Measurements from ENCODE around the gene ENTPD2.

ENTPD2 gene

DNA sequence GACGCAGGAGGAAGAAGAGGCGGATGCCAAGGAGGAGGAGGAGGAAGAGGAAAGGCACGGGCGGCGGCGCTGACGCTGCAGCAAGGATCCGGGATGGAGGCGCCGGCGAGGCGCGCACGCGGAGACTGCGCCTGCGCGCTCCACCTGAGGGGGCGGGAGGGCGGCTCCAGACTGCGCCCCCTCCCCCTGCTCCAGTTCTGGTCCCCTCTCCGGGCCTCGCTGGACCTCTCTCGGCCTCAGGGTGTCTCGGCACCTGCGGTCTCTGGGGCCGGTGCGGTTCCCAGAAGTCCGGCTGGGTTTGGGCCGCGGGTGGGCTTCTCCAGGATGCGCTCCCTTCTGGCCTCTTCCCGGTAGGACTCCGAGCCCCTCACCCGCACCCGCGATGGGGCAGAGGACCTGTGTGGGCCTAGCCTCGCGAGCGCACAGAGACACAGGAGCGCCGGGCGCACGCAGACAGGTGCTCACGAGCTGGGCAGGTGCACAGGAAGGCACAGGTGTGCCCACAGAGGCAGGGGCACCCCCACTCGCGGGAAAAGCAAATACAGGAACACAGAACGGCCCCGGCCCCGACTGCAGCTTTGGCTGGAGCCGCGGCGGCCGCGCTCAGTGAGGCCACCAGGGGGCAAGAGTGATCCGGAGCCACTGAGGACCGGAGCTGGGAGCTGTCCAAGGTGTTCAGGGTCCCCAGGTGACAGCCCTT lies 7.6 kb downstream of the ENTPD2 start, which contains the start of gene NPDC1:
NPDC1 (minus strand) TSS at position 90 of the 700 bp plus-strand sequence. CDS start 188 bp downstream, outside the sequence.
- H3K4me3 ChIP-seq (ENCODE audit: low read depth, low read length): peak within 1 kb of the TSS; percentile 63
- no peaks in the 10 kb centered on the region for H3K4me1 ChIP-seq (ENCODE audit: control insufficient read depth, insufficient read depth, low read length)
- H3K9ac ChIP-seq (ENCODE audit: low read depth, low read length): no peak within 1 kb of the TSS
- H3K36me3 ChIP-seq (ENCODE audit: control insufficient read depth, insufficient read depth, low read length): peaks cover 3% of the 10 kb centered on the region
- no peaks in the 10 kb centered on the region for H3K9me3 ChIP-seq (ENCODE audit: control insufficient read depth, insufficient read depth, low read length)
- peaks cover 30% of the 10 kb centered on the region for H3K27me3 ChIP-seq (ENCODE audit: control insufficient read depth, insufficient read depth, low read length)

DNA sequence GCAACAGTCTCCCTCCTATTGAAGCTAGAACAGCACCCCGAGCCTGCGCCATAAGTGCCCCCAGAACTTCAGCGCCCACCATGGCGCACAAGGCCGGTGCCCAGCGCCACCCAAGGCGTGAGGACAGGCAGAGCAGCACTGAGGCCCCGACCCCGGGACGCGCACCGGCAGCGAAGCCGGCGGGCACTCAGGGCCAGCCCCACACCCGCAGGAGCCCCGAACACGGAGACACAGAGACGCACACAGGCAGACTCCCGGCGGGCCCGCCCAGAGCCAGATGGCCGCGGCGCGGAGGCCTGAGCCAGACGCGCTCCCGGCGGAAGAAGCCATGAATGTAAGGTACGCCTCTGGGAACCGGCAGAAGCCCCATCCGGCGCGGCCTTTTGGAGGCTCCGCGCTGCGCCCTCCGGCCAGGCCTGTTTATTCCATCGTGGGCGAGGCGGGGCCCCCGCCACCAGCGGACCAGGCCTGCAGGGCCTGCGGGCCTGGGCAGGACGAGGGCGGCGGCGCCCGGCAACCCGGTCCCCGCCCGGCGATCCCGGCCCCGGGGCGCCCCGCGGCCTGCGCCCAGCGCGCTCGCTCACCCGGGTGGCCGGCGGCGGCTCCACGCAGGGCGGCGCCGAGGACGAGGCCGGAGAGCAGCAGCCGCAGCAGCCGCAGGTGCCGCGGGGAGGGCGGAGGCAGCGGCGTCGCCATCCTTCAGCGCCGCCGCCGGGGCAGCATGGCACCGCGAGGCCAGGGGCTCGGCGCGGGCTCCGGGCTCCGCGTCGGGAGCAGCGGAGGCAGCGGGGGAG lies 8.4 kb downstream of the ENTPD2 start:
- H3K9me3 ChIP-seq (ENCODE audit: control insufficient read depth, insufficient read depth, low read length): no peaks in the 10 kb centered on the region
- no peaks in the 10 kb centered on the region for H3K4me1 ChIP-seq (ENCODE audit: control insufficient read depth, insufficient read depth, low read length)
- H3K36me3 ChIP-seq (ENCODE audit: control insufficient read depth, insufficient read depth, low read length): peaks cover 3% of the 10 kb centered on the region
- peak overlapping the region; percentile 63 for H3K4me3 ChIP-seq (ENCODE audit: low read depth, low read length)
- H3K27me3 ChIP-seq (ENCODE audit: control insufficient read depth, insufficient read depth, low read length): peaks cover 30% of the 10 kb centered on the region
- H3K9ac ChIP-seq (ENCODE audit: low read depth, low read length): no peak overlapping the region

DNA sequence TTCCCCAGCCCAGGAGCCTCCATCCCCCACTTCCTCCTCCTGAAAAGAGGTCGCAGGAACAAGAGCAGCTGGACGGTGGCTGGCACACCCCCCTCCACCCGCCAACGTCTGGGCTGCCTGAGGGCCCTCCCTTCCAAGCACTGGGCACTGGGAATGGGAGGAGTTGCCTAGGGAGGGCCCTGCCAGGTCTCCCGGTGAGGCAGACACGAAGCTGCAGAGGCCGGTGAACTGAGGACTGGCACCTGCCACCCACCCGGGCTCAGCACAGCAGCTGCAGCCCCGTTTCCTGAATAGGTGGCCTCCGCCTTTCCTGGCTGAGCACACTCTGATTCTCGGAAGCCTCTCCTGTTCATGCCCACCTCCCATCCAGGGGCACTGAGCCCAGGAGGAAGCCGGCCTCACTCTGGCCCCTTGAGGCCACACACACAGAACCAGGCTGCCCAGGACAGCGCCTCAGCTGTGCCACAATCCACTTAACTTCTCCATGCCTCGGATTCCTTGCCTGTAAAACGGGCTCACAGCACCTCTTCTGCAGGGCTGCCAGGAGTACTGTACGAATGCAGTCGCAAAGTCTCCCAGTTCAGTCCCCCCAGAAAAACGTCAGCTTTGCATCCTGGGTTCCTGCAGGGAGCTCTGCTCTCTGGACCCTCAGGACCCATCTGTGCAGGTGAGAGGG lies 9.2 kb downstream of the ENTPD2 start:
- Histone ChIP-seq H3K27me3 (ENCODE audit: control insufficient read depth, insufficient read depth, low read length) (peaks cover 29% of the 10 kb centered on the region), H3K36me3 (ENCODE audit: control insufficient read depth, insufficient read depth, low read length) (peaks cover 3% of the 10 kb centered on the region), H3K4me1 (ENCODE audit: control insufficient read depth, insufficient read depth, low read length) (no peaks in the 10 kb centered on the region), H3K9ac (ENCODE audit: low read depth, low read length) (no peak overlapping the region), H3K4me3 (ENCODE audit: low read depth, low read length) (peak overlapping the region; percentile 49), H3K9me3 (ENCODE audit: control insufficient read depth, insufficient read depth, low read length) (no peaks in the 10 kb centered on the region)

DNA sequence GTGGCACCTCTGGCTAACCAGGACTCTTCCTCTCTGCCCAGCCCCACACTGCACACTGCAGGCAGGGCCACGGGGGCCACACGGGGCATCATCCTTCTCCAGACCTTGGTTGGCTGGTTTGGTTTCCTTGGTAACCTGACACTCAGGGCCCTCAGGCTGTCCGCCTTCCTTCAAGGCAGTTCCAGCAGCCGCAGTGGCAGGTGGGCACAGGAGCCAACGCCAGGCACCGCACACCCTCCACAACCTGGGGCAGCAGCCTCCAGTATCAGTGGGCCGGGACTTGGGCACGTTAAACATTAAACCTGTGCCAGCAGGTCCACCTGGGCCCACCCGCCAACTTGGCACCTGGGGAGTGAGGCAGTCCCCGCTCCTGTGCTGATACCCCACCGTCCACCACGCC lies 9.8 kb downstream of the ENTPD2 start:
- no peaks in the 10 kb centered on the region for H3K4me1 ChIP-seq (ENCODE audit: control insufficient read depth, insufficient read depth, low read length)
- peaks cover 3% of the 10 kb centered on the region for H3K36me3 ChIP-seq (ENCODE audit: control insufficient read depth, insufficient read depth, low read length)
- no peak overlapping the region for H3K4me3 ChIP-seq (ENCODE audit: low read depth, low read length)
- H3K9ac ChIP-seq (ENCODE audit: low read depth, low read length): no peak overlapping the region
- H3K27me3 ChIP-seq (ENCODE audit: control insufficient read depth, insufficient read depth, low read length): peaks cover 23% of the 10 kb centered on the region
- H3K9me3 ChIP-seq (ENCODE audit: control insufficient read depth, insufficient read depth, low read length): no peaks in the 10 kb centered on the region

DNA sequence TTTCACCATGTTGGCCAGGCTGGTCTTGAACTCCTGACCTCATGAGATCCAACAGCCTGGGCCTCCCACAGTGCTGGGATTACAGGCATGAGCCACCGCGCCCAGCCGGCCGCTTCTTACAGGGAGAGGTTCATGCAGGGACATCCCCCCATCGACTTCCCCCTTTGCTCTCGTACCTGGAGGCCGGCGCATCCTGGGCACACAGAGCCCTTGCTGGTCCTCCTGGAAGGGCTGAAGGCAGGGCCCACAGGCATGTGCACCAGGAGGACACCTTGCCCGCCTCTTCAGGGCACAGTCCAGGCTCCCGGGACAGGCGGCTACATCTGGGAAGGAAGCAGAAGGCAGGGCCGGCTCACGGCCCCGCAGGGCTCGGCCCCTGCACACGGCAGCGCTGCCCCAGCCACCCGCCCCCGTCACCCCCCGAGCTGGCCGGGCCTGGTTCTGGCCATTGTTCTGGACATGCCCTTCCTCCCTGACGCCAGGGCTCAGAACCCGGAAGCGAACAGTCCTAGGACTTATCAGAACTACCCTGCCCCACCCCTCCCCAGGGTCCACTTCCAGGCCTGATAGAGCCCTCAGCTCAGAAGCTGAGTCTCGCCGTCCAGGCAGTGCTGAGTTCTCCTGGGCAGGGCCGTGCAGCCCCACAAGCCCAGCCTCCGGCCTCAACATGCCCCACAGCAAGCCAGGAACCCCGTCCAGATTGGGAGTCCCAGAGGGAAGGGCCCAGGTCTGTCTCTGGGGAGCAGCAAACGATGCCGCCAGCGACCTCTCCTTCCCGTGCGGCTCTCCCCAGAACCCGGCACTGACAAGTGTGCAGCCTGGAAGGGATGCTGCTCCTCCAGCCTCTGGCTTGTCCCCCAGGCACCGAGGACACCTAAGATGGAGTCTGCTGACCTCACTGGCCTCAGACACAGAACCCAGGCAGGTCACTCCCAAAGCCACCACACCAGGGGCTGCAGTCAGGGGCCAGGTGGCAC lies 10.8 kb downstream of the ENTPD2 start:
- no peak overlapping the region for H3K9ac ChIP-seq (ENCODE audit: low read depth, low read length)
- H3K4me1 ChIP-seq (ENCODE audit: control insufficient read depth, insufficient read depth, low read length): no peaks in the 10 kb centered on the region
- no peaks in the 10 kb centered on the region for H3K9me3 ChIP-seq (ENCODE audit: control insufficient read depth, insufficient read depth, low read length)
- H3K27me3 ChIP-seq (ENCODE audit: control insufficient read depth, insufficient read depth, low read length): peaks cover 20% of the 10 kb centered on the region
- H3K36me3 ChIP-seq (ENCODE audit: control insufficient read depth, insufficient read depth, low read length): peaks cover 3% of the 10 kb centered on the region
- H3K4me3 ChIP-seq (ENCODE audit: low read depth, low read length): no peak overlapping the region

DNA sequence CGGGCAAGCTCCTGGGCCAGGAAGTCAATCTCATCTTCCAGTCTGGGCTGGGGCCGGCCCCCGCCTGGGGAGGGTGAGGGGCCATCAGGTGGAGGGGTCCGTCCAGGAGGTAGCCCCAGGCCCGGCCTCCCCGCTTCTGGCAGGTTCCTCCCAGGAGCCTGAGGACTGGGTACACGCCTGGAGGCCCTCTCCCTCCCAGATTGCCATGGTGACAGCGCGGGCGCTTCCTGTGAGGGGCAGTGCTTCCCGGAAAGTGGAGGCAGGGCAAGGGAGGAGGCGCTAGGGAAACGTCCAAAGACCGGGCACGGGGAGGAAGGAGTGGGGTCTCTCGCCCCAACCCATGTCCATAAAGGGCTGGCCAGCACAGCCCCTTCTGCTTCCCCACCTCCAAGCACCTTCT lies 12.7 kb downstream of the ENTPD2 start:
- H3K36me3 ChIP-seq (ENCODE audit: control insufficient read depth, insufficient read depth, low read length): peaks cover 6% of the 10 kb centered on the region
- H3K4me3 ChIP-seq (ENCODE audit: low read depth, low read length): no peak overlapping the region
- H3K9ac ChIP-seq (ENCODE audit: low read depth, low read length): no peak overlapping the region
- H3K27me3 ChIP-seq (ENCODE audit: control insufficient read depth, insufficient read depth, low read length): peaks cover 10% of the 10 kb centered on the region
- H3K4me1 ChIP-seq (ENCODE audit: control insufficient read depth, insufficient read depth, low read length): no peaks in the 10 kb centered on the region
- H3K9me3 ChIP-seq (ENCODE audit: control insufficient read depth, insufficient read depth, low read length): no peaks in the 10 kb centered on the region

DNA sequence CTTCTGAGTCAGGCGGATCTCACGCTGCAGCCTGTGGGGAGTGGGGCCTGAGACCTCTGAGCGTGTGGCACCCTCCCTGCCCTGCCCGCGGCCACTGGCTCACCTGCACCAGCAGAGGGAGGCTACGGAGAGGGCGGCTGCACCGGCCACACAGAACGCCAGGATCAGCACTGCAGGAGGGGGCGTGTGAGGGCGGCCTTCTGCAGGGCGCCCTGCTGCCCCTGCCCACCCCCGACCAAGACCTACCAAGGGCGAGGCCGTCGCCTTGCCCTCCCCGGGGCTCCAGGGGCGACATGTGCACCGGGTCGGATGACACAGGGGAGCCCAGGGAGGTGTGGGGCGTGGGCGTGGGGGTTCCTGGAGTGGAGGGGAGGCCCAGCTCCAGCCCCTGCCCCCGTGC lies 13.3 kb downstream of the ENTPD2 start:
- H3K36me3 ChIP-seq (ENCODE audit: control insufficient read depth, insufficient read depth, low read length): peaks cover 6% of the 10 kb centered on the region
- H3K9ac ChIP-seq (ENCODE audit: low read depth, low read length): no peak overlapping the region
- H3K9me3 ChIP-seq (ENCODE audit: control insufficient read depth, insufficient read depth, low read length): no peaks in the 10 kb centered on the region
- H3K4me3 ChIP-seq (ENCODE audit: low read depth, low read length): no peak overlapping the region
- H3K4me1 ChIP-seq (ENCODE audit: control insufficient read depth, insufficient read depth, low read length): no peaks in the 10 kb centered on the region
- H3K27me3 ChIP-seq (ENCODE audit: control insufficient read depth, insufficient read depth, low read length): peaks cover 10% of the 10 kb centered on the region

DNA sequence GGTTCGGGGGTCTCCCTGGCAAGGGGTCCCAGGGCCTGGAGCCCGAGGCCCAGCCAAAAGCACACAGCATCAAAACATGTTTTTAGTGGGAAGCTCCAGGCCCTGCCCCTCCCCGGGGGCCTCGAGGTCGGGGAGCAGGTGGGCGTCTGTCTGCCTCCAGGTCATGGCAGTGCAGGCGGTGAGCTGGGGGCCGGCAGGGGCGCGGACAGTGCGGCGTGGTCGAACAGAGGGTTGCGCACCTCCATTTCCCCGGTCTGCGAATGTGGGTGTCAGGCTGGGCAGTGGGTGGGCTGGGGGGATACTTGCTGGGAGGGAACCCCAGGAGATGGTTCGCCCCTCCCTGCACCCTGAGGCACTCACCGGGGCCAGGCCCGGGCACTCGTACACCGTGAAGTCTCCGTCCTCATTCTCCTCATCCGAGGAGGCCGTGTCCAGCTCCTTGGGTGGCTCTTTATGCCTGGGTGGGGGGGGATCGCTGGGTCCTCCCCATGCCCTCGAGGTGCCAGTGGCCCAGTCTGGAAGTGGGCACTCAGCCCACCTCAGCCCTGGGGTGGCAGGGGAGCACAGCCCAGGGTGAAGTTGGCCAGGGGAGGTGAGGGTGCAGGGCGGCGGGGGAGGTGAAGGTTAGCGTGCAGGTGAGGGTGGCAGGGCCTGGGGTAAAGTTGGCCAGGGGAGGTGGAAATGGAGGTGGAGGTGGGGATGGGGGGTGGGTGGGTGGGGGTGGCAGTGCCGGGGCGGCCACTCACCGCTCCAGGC lies 14.1 kb downstream of the ENTPD2 start:
- Histone ChIP-seq H3K36me3 (ENCODE audit: control insufficient read depth, insufficient read depth, low read length) (peaks cover 6% of the 10 kb centered on the region), H3K9me3 (ENCODE audit: control insufficient read depth, insufficient read depth, low read length) (no peaks in the 10 kb centered on the region), H3K9ac (ENCODE audit: low read depth, low read length) (no peak overlapping the region), H3K4me1 (ENCODE audit: control insufficient read depth, insufficient read depth, low read length) (no peaks in the 10 kb centered on the region), H3K4me3 (ENCODE audit: low read depth, low read length) (no peak overlapping the region), H3K27me3 (ENCODE audit: control insufficient read depth, insufficient read depth, low read length) (peaks cover 2% of the 10 kb centered on the region)

DNA sequence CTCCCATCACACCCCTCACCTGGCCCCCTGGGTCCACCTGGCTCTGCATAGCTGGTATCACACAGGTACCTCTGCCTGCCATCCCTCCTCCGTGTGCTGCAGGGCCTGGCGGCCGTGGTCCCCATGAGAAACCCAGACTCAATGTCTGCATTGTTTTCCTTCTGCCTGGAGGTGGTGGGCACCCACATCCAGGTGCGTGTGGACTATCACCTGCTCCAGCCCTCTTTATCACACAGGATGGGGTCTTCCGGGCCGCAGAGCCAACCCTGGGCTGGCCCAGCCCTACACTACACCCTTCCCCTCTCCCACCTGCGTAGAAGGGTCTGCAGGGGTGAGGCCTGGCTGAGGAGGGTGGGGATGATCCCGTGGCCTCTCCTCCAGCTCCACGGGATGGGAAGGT lies 14.9 kb downstream of the ENTPD2 start:
- no peaks in the 10 kb centered on the region for H3K27me3 ChIP-seq (ENCODE audit: control insufficient read depth, insufficient read depth, low read length)
- H3K4me3 ChIP-seq (ENCODE audit: low read depth, low read length): no peak overlapping the region
- no peaks in the 10 kb centered on the region for H3K9me3 ChIP-seq (ENCODE audit: control insufficient read depth, insufficient read depth, low read length)
- H3K4me1 ChIP-seq (ENCODE audit: control insufficient read depth, insufficient read depth, low read length): no peaks in the 10 kb centered on the region
- no peak overlapping the region for H3K9ac ChIP-seq (ENCODE audit: low read depth, low read length)
- H3K36me3 ChIP-seq (ENCODE audit: control insufficient read depth, insufficient read depth, low read length): peaks cover 6% of the 10 kb centered on the region

DNA sequence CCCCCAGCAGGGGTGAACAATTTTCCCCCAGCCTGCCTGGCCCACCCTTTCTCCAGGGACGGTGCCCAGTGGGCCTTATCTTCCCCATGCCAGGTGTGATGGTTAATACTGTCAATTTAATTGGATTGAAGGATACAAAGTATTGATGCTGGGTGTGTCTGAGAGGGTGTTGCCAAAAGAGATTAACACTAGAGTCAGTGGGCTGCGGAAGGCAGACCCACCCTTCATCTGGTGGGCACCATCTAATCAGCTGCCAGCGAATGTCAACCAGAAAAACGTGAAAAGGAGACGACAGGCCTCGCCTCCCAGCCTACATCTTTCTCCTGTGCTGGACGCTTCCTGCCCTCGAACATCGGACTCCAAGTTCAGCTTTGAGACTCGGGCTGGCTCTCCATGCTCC lies 16.4 kb downstream of the ENTPD2 start:
- H3K4me3 ChIP-seq (ENCODE audit: low read depth, low read length): no peak overlapping the region
- H3K9ac ChIP-seq (ENCODE audit: low read depth, low read length): no peak overlapping the region
- no peaks in the 10 kb centered on the region for H3K9me3 ChIP-seq (ENCODE audit: control insufficient read depth, insufficient read depth, low read length)
- H3K4me1 ChIP-seq (ENCODE audit: control insufficient read depth, insufficient read depth, low read length): no peaks in the 10 kb centered on the region
- H3K27me3 ChIP-seq (ENCODE audit: control insufficient read depth, insufficient read depth, low read length): no peaks in the 10 kb centered on the region
- H3K36me3 ChIP-seq (ENCODE audit: control insufficient read depth, insufficient read depth, low read length): peaks cover 6% of the 10 kb centered on the region

Data from iPS-15b (cell line).